AML-193 (cell line): ENCODE results near the gene MAPKAP1.

Experiments used
- DNase-seq, 2 experiments: peaks; one replicate each; lab custom pipeline; 2025; lab: John Stamatoyannopoulos, UW

The MAPKAP1 gene

DNA sequence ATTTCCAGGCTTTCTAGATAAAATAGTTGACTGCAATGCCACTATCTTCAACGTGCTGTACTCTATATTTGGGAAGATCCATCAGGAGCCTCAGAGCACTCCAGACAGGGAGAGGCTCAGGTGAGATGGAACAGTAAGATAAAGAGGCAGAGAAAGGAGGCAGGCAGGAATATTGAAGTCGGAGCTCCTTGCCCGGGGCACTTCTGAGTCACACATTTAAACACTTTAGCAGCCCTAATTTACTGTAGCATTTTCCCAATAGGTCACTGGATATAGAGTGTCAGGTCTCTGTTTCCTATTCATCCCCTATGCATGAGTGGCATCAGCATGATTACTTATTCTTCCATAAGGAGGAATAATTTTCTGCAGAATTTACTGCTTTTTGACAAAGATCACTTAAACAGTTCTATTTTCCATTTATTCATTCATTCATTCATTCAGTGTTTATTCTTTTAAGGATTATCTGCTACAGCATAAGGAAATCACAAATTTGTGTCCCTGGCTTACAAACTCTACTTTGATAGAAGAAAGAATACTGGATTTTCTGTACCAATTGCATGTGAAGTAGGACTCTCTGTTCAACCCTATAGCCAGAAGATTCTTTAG lies 170.7 kb downstream of the MAPKAP1 start:
- no peak for DNase-seq

DNA sequence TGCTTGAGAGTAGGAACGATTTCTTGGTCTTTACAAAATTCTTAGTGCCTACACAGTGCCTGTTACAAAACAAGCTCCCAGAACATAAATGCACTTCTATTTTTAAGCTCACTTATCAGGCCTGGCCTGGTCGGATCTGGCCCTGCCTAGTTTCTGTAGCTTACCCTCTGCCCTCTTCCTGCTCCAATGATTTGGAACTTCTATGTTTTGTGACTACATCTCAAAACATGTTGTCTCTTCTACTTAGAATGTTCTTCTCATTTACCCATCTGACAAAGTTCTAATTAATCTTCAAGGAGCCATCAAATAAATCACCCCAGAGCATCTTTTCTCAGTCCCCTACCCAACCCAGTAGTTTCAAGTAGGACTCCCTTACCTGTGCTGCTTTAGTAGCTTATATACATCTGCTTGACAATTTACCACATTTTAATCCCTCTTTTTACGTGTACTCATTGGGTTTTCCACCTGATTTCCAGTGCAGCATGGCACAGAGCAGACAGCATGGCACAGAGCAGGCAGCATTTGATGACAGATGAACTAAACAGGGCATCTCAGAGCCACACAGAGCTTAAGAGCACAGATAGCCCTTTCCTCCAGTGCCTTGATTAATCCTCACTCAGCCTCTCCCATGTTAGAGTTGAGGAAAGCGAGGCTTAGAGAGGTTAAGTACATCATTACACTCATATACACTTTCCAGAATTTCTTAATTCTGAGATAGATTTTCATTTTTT lies 171.9 kb downstream of the MAPKAP1 start:
- no peak for DNase-seq

DNA sequence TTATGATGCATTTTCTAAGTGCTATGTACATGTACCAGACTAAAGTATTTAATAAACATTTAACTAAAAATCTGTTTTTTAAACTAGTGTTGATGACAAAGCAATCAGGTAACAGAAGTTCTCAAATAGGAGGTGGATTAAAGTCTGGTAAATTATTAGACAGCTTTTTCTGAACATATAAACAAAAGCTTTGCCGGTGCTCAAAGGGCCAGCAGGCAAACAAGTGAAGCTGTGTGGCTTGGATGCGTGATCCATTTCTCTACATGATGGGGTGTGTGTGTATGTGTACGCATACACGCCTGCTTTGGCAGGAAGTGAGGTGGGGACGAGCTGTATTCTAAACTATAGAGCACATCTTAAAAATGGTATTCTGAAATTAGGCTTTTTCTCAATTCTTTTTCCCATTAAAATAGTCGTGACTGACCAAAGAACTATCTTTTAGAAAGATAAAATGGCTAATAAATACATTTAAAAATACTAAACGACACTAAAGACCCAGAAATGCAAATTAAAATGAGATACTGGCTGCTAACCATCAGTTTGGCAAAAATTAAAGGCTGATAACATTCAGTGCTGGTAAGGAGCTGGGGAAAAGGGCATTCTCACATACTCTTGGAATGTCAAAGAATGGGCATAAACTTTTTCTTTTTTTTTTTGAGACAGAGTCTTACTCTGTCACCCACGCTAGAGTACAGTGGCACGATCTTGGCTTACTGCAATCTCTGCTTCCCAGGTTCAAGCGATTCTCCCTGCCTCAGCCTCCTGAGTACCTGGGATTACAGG lies 174.0 kb downstream of the MAPKAP1 start:
- DNase-seq: no peak

DNA sequence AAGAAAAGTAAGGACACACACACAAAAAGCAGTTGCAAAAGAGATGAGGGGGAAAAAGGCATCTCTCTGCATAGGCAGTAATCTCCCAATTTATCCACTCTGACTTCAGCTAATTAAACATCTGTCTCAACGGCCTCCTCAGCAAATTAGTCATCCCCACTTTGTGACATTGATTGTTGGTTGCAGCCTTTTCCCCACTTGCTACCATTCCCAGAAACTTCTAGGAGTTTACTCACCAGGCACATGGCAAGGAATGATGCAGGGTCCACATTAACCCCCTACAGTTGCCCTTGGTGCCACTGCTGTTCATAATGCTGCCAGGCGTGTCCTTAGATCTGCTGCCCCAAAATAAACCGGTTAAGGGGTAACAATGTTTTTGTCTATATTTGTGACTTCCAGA lies 174.6 kb downstream of the MAPKAP1 start:
- no peak for DNase-seq

DNA sequence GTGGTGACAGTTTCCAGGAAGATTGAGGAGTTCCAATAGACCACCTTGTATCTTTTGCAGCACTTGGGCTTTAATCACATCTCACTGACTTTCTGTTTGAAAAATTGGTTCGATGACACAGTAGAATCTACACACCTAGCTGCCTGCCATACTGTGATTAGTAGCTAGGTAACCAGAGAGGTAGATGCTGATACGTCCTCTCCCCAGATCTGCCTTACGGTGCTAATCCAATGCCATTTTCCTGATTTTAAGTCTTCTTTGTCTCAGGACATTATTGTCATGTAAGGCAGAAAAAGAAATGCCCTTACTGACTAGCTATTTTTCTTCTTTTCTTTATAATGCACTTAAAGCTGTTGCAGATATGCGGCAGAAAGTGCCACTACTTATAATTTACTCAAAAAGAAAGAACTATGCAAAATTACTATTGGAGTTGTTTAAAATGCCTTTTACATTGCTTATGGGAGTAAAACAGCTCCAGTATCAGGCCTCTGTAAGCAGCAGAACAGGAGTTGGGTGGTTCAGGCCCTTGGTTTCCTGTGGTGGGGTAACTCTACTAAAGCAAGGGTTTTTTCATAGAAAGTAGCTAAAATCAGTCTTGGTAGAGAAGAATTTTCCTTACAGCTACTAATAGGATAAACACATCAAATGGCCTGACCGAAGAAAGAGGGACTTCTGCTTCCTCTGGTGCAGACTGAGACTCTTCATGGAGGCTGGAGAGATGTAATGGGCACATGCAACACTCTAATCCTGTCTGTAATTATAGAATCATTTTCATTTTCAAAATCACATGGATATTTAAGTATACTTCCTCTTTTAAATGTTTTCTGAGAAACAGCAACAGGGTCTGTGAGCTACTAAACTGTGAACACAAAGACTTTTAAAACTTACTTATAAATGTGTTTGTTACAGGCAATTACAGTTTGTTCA lies 177.2 kb downstream of the MAPKAP1 start:
- DNase-seq: peak; percentile 12 to 26

DNA sequence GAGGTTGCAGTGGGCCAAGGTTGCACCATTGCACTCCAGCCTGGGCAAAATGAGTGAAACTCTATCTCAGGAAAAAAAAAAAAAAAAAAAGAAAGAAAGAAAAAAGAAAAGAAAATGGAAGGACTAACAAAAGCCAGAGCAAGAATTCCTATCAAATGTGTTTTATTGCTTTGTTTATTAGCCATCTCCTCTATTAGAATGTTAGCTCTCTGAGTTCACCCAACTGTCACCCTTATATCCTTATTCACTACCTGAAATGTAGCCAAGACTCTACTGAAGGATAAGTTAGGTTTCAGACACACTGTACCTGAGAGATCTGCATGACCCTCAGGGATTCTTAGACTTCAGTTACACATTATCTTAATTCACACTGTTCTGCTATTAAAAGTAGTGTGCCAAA lies 177.9 kb downstream of the MAPKAP1 start:
- no peak for DNase-seq

DNA sequence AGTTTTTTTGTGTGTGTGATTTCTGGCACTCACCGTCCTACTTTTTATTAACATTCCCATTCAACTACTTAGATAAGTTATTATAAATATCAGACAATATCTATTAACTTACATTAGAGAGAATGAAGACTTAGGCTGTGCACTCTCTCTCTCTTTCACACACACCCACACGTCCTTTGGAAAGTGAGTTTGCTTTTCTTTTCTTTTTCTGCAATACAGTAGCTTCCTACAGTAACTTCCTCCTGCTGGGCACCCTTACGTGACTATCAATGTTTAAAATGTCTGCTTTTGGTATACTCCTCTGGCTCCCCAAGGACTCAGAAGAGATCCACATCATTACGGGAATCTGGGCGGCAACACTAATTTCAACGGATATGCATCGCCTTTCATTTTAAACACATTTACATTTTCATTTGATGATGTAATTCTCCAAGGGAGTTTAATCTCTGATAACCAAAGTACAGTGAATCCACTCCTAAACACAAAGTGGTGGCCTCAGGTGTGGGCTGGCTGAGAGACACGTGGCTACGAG lies 179.5 kb downstream of the MAPKAP1 start:
- DNase-seq: no peak

DNA sequence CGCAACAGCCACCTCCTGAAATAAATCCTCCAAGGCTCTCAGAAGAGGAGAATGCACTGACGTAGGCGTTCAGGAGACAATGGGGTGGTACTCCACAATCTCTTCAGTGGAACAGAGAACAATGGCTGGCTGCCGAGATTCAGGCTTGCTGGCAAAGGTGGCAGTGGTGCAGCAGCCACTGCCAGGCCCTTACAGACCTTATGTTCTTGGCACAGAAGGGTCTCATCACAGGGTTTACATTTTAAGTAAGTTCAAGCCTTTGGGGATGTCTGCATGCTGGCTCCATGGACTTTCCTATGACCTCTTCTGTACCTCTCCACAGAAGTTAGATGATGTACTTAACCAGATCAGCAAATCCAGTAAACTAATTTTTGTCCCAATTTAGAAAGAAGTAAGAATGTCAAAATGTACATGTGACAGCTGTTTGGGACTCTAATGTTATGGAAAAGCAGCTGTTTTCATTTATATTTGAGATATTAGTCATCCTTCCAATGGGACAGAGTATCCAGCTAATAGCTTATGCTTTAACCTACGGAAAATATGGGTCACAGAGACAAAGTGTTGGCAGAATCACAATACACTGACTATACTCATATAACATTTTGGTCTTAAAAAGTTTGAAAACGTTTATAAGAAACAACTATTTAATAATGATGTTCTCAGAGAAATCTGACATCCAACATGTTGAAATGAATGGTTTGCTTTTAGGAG lies 180.9 kb downstream of the MAPKAP1 start:
- DNase-seq: no peak

DNA sequence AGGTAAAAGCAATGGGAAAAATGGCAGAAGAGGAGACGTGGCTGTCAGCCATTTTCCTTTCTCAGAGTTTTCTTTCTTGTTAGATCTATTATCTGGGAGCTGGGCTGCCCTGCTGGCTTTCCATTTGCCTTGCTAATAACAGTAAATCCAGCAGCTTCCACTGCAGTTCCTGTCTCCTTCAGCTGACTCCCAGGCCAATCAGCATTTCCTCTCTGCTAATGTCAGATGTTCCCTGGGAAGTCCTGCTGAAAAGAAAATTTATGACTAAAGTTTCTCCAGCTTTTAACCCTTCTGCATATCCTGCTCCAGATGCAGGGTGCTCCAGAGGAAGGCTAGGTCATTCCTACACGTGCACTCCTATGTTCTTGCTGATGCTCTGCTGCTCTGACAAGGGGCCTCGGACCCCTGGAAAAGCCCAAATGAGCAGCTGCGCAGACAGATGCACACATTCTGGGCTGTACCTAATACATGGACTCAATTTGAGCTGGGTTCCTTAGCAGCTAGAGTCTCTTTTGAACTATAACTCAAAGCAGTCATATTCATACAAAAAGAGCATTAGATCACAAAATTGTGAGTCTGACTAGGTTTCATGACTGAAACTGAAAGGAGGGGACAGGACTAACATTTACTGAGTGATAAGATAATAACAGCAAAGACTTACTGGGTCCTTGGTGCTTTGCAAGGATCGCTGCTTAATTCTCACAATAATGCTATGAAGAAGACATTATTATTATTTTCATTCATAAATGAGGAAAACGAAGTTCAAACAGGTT lies 182.2 kb downstream of the MAPKAP1 start:
- no peak for DNase-seq

DNA sequence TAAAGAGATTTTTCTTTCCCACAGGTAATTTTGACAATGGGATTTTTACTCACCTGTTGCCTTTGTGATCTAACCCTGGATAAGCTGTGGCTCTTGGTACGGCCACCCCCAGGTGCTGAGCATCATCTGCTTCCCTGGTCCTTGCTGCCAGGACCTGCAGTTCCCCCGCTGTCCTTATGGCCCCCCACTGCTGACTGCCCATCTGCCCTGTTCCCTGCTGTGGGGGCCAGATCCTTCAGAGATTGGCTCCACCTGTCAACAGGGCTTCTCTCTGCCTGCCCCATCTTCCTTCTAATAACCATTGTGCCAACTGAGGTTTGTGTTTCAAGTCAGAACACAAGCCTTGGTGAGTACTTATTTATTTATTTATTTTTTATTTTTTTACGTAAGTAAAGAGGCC lies 183.3 kb downstream of the MAPKAP1 start:
- no peak for DNase-seq

DNA sequence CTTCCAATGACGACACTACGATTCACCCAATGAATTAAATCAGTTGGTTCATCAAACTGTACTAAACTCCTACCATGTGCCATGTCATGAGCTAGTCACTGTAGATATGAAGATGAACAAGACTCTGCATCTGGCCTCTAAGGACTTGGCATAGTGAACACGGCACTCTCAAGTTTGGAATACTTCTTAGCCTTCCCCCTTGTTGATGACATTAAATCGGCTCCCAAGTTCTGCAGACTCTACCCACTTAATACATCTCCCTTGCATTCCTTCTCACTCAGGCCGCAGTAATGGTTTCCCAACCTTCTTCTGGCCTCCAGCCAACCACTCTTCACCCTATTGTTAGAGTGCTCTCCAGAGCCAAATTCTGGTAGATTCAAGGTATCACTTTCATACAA lies 184.7 kb downstream of the MAPKAP1 start:
- DNase-seq: no peak

DNA sequence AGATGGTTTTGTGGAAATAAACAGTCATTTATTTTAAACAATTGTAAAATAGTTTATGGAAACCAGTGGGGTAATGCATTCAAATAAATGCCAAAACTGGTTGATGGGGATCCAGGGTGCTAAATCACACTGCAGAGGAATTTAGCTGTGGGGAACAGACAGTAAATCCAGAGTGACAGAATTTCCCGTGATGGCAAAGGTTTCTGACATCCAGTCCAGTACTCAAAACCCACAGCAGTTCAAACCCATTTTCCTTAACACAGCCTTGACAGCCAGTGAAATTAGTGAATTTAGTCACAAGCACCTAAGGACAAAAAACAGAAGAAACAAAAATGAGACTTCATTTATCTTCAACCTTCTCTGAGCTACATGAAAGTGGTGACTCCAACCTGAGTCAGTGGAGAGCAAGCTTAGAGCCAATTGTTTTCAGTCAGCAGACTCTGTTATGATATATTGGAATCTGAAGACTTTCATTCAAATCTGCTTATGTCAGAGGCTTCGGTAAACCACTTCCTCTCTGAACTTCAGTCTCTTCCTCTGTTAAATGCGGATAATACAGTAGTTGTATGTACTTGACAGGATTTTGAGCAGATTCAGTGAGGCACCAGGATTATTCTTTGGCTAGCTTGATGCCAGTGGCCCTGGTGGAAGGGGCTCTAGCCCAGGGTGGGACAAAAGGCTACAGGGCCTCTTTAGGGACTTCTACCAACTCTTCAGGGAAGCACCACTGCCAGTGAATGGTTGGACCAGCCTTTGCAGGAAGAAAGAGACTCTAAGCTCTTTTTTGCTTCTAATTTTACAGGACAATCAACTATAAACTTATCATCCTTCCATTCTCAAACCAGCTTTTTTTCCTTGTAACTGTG lies 185.3 kb downstream of the MAPKAP1 start:
- DNase-seq: peak; percentile 15 to 21

DNA sequence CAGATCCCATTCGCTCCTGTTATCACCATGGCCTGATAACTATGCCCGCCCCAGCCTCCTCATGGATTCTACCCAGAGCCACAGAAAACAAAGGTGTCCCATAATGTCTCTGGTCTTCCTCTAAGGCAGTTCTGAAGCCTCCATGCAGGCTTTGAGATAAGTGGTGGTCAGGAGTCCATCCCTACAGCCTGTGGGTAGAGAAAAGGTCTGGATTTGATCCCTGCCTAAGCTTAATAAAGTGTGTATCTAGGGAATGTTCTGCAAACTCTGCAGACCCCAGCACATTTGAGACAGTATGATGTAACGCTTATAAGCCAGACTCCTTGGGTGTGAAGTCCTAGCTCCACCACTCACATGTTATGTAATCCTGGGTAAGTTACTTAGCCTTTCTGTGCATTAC lies 187.3 kb downstream of the MAPKAP1 start:
- DNase-seq: no peak

DNA sequence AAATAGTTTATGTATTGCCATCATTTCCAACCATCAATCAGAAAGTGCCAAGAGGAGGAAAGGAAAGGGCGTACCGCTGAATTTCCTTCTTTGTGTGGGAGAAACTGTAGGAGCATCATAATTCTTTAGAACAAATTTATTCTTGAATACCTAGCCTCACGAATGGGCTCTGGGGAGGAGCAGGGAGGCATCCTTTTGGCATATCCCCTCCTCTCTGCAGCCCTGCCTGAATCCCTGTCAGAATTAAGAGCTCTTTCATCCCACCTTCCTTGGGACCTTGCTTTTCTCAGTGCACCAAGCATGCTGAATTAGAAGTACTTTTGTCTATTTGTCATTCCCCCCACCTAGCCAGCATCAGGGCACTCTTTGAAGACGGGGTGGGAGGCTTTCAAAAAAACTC lies 189.4 kb downstream of the MAPKAP1 start:
- no peak for DNase-seq

DNA sequence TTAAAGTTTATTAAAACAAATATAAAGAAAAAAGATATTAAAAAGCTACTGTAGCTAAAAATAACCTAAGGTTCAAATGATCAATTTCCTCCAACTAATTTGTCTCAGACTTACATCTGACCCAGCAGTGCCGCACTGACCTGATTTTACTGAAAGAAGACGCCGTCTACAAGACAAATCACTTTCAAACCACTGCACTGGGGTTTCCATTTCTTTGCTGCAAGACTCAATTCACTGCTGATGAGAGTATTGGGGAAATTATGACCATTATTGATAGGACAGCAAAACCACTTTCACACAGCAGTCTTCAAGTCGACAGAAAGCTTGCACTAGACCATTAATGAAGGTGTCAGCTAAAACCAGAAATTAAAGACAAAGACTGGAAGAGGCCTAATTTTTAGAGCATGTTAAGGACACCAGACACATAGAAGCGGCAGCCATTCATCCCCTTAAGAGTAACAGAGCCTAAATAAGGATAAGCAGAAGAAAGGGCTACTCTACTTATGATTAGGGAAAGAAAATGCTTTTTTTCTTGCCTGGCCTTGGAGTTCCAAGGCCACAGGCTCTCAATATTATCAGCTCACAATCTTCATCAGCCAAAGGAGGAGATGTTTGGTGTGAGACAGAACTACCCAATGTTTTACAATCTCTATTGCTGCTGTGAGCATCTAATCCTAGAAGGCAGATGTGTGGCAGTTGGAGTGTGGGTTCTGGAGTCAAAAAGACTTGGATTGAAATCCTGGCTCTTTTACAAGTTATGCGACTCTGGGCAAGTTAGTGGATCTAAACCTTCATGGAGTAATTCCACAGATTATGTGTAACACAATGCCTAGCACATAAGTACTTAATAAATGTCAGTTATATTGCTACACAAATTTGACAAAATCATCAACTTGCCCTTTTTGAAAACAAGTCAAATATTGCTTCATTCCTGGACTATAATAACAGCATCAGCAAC lies 190.7 kb downstream of the MAPKAP1 start:
- DNase-seq: no peak

DNA sequence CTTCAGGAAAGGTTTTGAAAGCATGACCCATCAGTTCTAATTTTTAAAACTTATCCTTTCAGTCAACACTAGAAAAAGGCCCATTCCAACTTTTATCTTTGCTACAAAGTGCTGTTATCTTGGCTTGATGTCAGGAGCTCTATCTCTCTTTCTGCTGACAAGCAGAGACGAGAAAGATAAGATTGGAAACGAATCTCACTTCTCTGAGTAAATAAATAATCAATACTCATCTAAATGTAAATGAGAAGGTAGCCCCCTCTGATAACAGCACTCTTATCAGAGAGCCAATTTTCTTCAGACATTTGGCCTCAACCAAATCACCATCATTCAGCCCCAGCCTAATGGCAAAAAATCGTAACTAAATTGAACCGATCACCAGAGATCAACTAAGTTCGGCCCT lies 191.7 kb downstream of the MAPKAP1 start:
- DNase-seq: no peak

DNA sequence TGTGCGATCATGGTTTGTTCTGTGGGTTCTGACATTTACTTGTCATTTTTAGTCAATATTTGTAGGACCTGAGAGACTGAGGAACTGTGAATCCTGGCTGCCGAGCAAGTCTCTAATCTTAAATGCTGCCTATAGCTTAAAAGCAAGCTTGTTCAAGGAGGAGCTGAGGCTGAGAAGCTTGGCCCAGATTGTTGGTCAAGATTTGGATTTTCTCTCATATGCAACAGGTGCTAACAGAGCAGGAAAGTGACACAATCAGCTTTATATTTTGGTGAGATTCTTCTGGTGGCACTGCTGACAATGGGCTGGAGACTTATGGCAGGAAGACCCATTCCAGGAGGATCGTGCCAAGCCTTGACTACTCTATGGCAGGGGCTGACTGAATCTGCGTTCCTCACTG lies 192.5 kb downstream of the MAPKAP1 start:
- DNase-seq: no peak
